ENCODE measurements around the gene TPM4.

GRCh38 chr19:16030964-16031871 is 45.1 kb upstream of the TPM4 start:
- TF ChIP-seq EP300 (IDR thresholded peaks at IDR 0.05) (no peak), CTCF (IDR thresholded peaks at IDR 0.05) (no peak), POLR2A (IDR thresholded peaks at IDR 0.05) (no peak)
